Effector memory CD4-positive, alpha-beta T cell (primary cell): ENCODE results near the gene SSTR4.
"Not testable (repeated sequence)": the region's sequence is repeated elsewhere in the genome, so short reads cannot be mapped to it uniquely, and the experiment has no call there.

ENCODE experiments used
- DNase-seq, 3 donors: peaks; one replicate each; pipeline ENCODE4 v3.0.0-alpha.2; 2020
- H3K27ac ChIP-seq: 2 replicates; pipeline ENCODE4 v1.7.0; 2013; ENCODE audit warnings: mild to moderate bottlenecking, low read length, moderate library complexity; ENCODE audit not compliant: insufficient read depth, poor library complexity, severe bottlenecking
- H3K27me3 ChIP-seq: replicated peaks from 2 replicates; pipeline ENCODE4 v1.7.0; 2013; ENCODE audit warnings: mild to moderate bottlenecking, low read length; ENCODE audit not compliant: insufficient read depth, control insufficient read depth, poor library complexity, severe bottlenecking
- H3K36me3 ChIP-seq: 2 replicates; pipeline ENCODE4 v1.7.0; 2013; ENCODE audit warnings: mild to moderate bottlenecking, low read length, moderate library complexity; ENCODE audit not compliant: control insufficient read depth, insufficient read depth
- H3K4me1 ChIP-seq: 2 replicates; pipeline ENCODE4 v1.7.0; 2013; ENCODE audit warnings: low read length, mild to moderate bottlenecking; ENCODE audit not compliant: control insufficient read depth, insufficient read depth, poor library complexity, severe bottlenecking
- H3K4me3 ChIP-seq: 2 replicates; pipeline ENCODE4 v1.7.0; 2013; ENCODE audit warnings: low read length, low read depth, mild to moderate bottlenecking; ENCODE audit not compliant: insufficient read depth, poor library complexity, severe bottlenecking
- H3K9me3 ChIP-seq: 2 replicates; pipeline ENCODE4 v1.7.0; 2013; ENCODE audit warnings: mild to moderate bottlenecking, low read length, moderate library complexity; ENCODE audit not compliant: control insufficient read depth

Gene SSTR4

DNA sequence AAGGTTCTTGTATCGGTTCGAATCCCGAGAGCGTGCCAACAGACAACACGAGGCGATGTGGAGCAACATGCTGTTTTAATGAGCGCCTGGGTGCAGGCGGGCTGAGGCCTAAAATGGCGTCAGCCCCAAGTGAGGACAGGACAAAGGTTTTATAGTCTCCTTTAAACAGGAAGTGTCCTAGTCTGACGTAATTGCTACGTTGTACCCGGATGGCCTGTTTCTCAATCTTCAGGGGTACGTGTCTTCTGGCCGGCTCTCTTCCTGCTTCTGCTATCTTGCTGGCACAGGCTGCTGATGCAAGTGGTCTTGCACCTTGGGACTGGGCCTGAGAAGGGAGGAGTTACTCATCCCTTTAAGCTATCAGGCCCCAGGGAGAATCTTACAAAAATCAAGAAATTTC, 9.6 kb upstream of the SSTR4 start:
- not testable (repeated sequence) for H3K9me3 ChIP-seq, H3K27ac ChIP-seq, H3K4me1 ChIP-seq, DNase-seq, H3K27me3 ChIP-seq, H3K4me3 ChIP-seq, H3K36me3 ChIP-seq

- Histone ChIP-seq H3K36me3 (no peaks in the 10 kb centered on the region), H3K27ac (no peak overlapping the region), H3K9me3 (no peaks in the 10 kb centered on the region), H3K4me3 (no peak overlapping the region), H3K27me3 (no peaks in the 10 kb centered on the region), H3K4me1 (no peaks in the 10 kb centered on the region)
- DNase-seq, result no peak
These were observed 7.4 kb upstream of the SSTR4 start for GRCh38 chr20:23027721-23028120.

- no peaks in the 10 kb centered on the region for H3K4me1 ChIP-seq
- no peak overlapping the region for H3K27ac ChIP-seq
- no peak overlapping the region for H3K4me3 ChIP-seq
- H3K9me3 ChIP-seq, result no peaks in the 10 kb centered on the region
- no peak for DNase-seq
- no peaks in the 10 kb centered on the region for H3K27me3 ChIP-seq
- no peaks in the 10 kb centered on the region for H3K36me3 ChIP-seq
These were observed 6.7 kb upstream of the SSTR4 start for GRCh38 chr20:23028392-23028791.

- Histone ChIP-seq H3K36me3 (no peaks in the 10 kb centered on the region), H3K9me3 (no peaks in the 10 kb centered on the region), H3K4me3 (no peak overlapping the region)
These were observed 5.8 kb upstream of the SSTR4 start for GRCh38 chr20:23029324-23029723.

DNA sequence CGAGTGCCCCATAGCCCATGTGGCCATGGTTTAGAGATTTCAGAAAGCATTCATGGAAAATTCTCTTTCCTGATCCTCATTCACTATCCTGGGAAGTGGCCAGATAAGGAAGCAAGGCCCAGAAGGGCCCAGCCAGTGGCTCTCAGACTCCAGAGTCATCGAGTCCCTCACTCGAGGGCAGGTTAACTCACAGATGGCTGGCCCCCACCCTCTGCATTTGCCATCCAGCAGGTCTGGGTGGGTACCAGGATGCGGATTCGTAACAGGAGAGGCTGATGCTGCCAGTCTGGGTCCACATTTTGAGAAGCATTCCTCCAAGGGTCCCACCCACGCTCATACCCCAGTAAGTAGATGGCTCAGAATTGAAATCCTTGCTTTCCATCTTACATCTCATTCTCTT, 3.8 kb upstream of the SSTR4 start:
- Histone ChIP-seq H3K9me3 (no peaks in the 10 kb centered on the region), H3K27ac (no peak overlapping the region), H3K36me3 (no peaks in the 10 kb centered on the region), H3K27me3 (no peaks in the 10 kb centered on the region), H3K4me1 (no peaks in the 10 kb centered on the region), H3K4me3 (no peak overlapping the region)
- no peak for DNase-seq

More at GRCh38 chr20:23029324-23029723, 5.8 kb upstream of the SSTR4 start:
- Histone ChIP-seq H3K27me3 (no peaks in the 10 kb centered on the region), H3K27ac (no peak overlapping the region), H3K4me1 (no peaks in the 10 kb centered on the region)
- no peak for DNase-seq

DNA sequence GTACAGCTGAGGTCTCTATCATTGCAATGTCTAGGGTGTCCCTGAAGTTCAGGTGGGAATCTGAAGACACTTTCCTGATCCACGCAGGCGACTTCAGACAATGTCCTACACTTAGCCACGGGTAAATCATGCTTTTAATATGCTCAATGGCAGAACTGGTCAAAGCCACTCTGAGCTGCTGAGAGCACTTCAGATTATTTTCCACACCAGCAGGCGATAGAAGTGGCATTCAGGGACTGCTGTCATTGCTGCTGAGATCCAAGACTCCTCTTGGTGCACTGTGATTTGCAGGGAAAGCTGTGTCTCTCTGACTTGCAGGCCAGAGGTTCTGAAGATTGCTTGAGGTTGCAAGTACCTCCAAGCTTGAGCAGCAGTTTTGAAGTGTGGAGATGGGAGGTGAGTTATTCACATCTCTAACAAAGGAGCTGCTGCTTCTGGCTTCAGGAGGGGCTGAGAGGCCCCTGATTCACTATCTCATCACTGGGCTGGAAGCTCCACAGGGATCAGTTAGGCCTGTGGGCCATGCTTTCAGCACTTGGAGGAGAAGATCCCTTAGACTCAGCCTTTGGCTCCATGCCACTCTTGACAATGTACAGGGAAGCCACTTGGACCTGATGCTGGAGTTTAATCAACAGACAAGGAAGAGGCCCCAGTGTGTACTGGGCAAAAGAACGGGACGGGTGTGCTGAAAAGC, 2.9 kb upstream of the SSTR4 start:
- Histone ChIP-seq H3K4me1 (no peaks in the 10 kb centered on the region), H3K27me3 (no peaks in the 10 kb centered on the region), H3K27ac (no peak overlapping the region), H3K4me3 (no peak overlapping the region), H3K36me3 (no peaks in the 10 kb centered on the region), H3K9me3 (no peaks in the 10 kb centered on the region)
- DNase-seq, result no peak

DNA sequence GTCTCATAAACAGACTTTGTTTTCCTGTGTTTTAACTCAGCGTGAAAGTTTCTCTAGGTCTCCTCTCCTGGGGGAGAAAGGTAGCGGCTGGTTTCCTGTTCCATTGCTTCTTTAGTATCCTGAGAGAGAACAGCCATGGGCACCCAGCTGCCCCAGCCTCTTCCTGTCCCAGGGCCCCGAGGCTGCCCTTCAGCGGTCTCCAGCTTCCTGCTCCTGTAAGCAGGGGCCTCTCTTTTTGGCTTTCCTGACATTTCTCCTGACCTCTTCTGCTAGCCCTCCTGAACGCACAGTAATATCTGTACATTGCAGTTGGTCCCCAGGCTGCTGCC, 2.4 kb upstream of the SSTR4 start:
- DNase-seq, result no peak
- H3K27ac ChIP-seq, result no peak overlapping the region
- H3K36me3 ChIP-seq, result no peaks in the 10 kb centered on the region
- H3K27me3 ChIP-seq, result no peaks in the 10 kb centered on the region
- H3K4me1 ChIP-seq, result no peaks in the 10 kb centered on the region
- H3K9me3 ChIP-seq, result no peaks in the 10 kb centered on the region
- H3K4me3 ChIP-seq, result no peak overlapping the region

DNA sequence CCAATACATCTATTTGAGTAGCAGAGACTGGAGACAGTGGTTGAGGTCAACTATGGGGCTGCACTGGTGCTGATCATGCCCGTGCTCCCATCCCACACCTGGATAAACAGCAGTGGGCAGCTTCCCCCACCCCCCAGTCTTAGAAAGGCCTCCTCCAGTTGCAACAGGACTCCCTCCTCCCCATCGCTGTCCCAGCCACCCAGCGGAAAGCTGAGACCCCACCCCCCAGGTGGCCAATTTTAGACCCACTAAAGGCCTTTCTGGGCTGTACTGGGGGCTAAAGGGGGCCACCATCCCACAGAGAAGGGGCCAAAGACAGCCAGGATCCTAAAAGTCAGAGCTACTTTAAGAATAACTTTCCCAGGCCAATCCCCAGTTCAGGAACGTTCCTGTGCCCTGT, 1.2 kb upstream of the SSTR4 start:
- Histone ChIP-seq H3K36me3 (no peaks in the 10 kb centered on the region), H3K27me3 (no peaks in the 10 kb centered on the region), H3K4me3 (no peak overlapping the region), H3K27ac (no peak overlapping the region), H3K4me1 (no peaks in the 10 kb centered on the region), H3K9me3 (no peaks in the 10 kb centered on the region)
- no peak for DNase-seq

DNA sequence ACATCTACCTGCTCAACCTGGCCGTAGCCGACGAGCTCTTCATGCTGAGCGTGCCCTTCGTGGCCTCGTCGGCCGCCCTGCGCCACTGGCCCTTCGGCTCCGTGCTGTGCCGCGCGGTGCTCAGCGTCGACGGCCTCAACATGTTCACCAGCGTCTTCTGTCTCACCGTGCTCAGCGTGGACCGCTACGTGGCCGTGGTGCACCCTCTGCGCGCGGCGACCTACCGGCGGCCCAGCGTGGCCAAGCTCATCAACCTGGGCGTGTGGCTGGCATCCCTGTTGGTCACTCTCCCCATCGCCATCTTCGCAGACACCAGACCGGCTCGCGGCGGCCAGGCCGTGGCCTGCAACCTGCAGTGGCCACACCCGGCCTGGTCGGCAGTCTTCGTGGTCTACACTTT, 619 bp downstream of the SSTR4 start:
- no peak for DNase-seq

GRCh38 chr20:23036371-23036770, 1.3 kb downstream of the SSTR4 start:
- no peaks in the 10 kb centered on the region for H3K27me3 ChIP-seq
- no peak overlapping the region for H3K4me3 ChIP-seq
- no peaks in the 10 kb centered on the region for H3K9me3 ChIP-seq
- H3K27ac ChIP-seq, result no peak overlapping the region
- no peaks in the 10 kb centered on the region for H3K36me3 ChIP-seq
- H3K4me1 ChIP-seq, result no peaks in the 10 kb centered on the region
- DNase-seq, result no peak

More for the DNA sequence above, 619 bp downstream of the SSTR4 start:
- H3K36me3 ChIP-seq, result no peaks in the 10 kb centered on the region
- no peaks in the 10 kb centered on the region for H3K27me3 ChIP-seq
- H3K4me1 ChIP-seq, result no peaks in the 10 kb centered on the region
- H3K9me3 ChIP-seq, result no peaks in the 10 kb centered on the region
- no peak overlapping the region for H3K4me3 ChIP-seq
- no peak overlapping the region for H3K27ac ChIP-seq
